DOHH2 (cell line): ENCODE data around the gene ROBO1.

ENCODE experiments used
- H3F3A ChIP-seq: fragments of 200-600 bp; sonication (generic), shearing (Covaris generic); 2 replicates; pipeline ENCODE4 v1.6.0; 2016; ENCODE audit warnings: antibody characterized with exemption, mild to moderate bottlenecking; ENCODE audit not compliant: control insufficient read depth, insufficient read depth
- H3K27ac ChIP-seq: fragments of 200-600 bp; sonication (generic); 2 replicates; pipeline ENCODE4 v1.5.1; 2014; ENCODE audit warnings: low read depth, mild to moderate bottlenecking, low read length, moderate library complexity
- H3K27me3 ChIP-seq: fragments of 200-600 bp; sonication (generic); 2 replicates; pipeline ENCODE4 v1.6.1; 2014; ENCODE audit warnings: mild to moderate bottlenecking, low read length, mixed read lengths; ENCODE audit not compliant: control insufficient read depth
- H3K36me3 ChIP-seq: fragments of 200-600 bp; sonication (generic); 2 replicates; pipeline ENCODE4 v1.6.1; 2014; ENCODE audit warnings: mild to moderate bottlenecking, low read length, moderate library complexity, mixed read lengths; ENCODE audit not compliant: control insufficient read depth
- H3K4me1 ChIP-seq: fragments of 200-600 bp; sonication (generic); 2 replicates; pipeline ENCODE4 v1.6.1; 2014; ENCODE audit warnings: mild to moderate bottlenecking, low read length, mixed read lengths; ENCODE audit not compliant: control insufficient read depth
- H3K4me2 ChIP-seq: fragments of 200-600 bp; sonication (generic); 2 replicates; pipeline ENCODE4 v1.6.0; 2014; ENCODE audit warnings: mild to moderate bottlenecking, low read length, moderate library complexity
- H3K4me3 ChIP-seq: fragments of 200-600 bp; sonication (generic); 2 replicates; pipeline ENCODE4 v1.5.1; 2014; ENCODE audit warnings: mild to moderate bottlenecking, low read length, mixed read lengths
- H3K79me2 ChIP-seq: fragments of 200-600 bp; sonication (generic); 2 replicates; pipeline ENCODE4 v1.6.1; 2014; ENCODE audit warnings: mild to moderate bottlenecking, low read length, mixed read lengths; ENCODE audit not compliant: control insufficient read depth
- H3K9me2 ChIP-seq: fragments of 200-600 bp; sonication (generic); replicated peaks from 2 replicates; pipeline ENCODE4 v1.6.1; 2014; ENCODE audit warnings: mild to moderate bottlenecking, low read length, mixed read lengths; ENCODE audit not compliant: control insufficient read depth
- H3K9me3 ChIP-seq: fragments of 200-600 bp; sonication (generic); 2 replicates; pipeline ENCODE4 v1.6.1; 2014; ENCODE audit warnings: antibody characterized with exemption, low read length, mixed read lengths; ENCODE audit not compliant: control insufficient read depth, insufficient read depth
- H4K20me1 ChIP-seq: fragments of 200-600 bp; sonication (generic); 2 replicates; pipeline ENCODE4 v1.6.0; 2014; ENCODE audit warnings: low read depth, mild to moderate bottlenecking, antibody characterized with exemption, low read length, moderate library complexity; ENCODE audit not compliant: control insufficient read depth, insufficient read depth
- CTCF ChIP-seq: fragments of 200-600 bp; sonication (generic); IDR thresholded peaks from one replicate; pipeline ENCODE4 v1.5.1; 2014; ENCODE audit warnings: antibody characterized with exemption, mild to moderate bottlenecking, low read depth, low read length; ENCODE audit not compliant: poor library complexity, severe bottlenecking
- EZH2phosphoT487 ChIP-seq: fragments of 200-600 bp; sonication (generic); IDR thresholded peaks from 2 replicates; pipeline ENCODE4 v1.6.1; 2017; ENCODE audit warnings: borderline replicate concordance, mild to moderate bottlenecking, antibody characterized with exemption, low read length, moderate library complexity, mixed read lengths

The ROBO1 gene

GRCh38 chr3:79367066-79367465 is 400.7 kb downstream of the ROBO1 start:
- TF ChIP-seq EZH2phosphoT487 (no peak), CTCF (no peak)
- no peak overlapping the region for H3K4me2 ChIP-seq
- no peaks in the 10 kb centered on the region for H3K36me3 ChIP-seq
- no peak overlapping the region for H3K4me3 ChIP-seq
- H4K20me1 ChIP-seq: no peaks in the 10 kb centered on the region
- no peaks in the 10 kb centered on the region for H3K79me2 ChIP-seq
- no peaks in the 10 kb centered on the region for H3F3A ChIP-seq
- no peak overlapping the region for H3K27ac ChIP-seq
- no peaks in the 10 kb centered on the region for H3K27me3 ChIP-seq
- H3K4me1 ChIP-seq: no peaks in the 10 kb centered on the region
- no peaks in the 10 kb centered on the region for H3K9me2 ChIP-seq
- no peaks in the 10 kb centered on the region for H3K9me3 ChIP-seq

- Histone ChIP-seq H3K9me3 (no peaks in the 10 kb centered on the region), H3K27ac (no peak overlapping the region), H4K20me1 (no peaks in the 10 kb centered on the region), H3K79me2 (no peaks in the 10 kb centered on the region), H3K4me2 (no peak overlapping the region), H3K36me3 (no peaks in the 10 kb centered on the region), H3K9me2 (no peaks in the 10 kb centered on the region), H3K4me3 (no peak overlapping the region), H3K27me3 (no peaks in the 10 kb centered on the region), H3K4me1 (no peaks in the 10 kb centered on the region), H3F3A (no peaks in the 10 kb centered on the region)
- TF ChIP-seq EZH2phosphoT487 (no peak), CTCF (no peak)
Measured at GRCh38 chr3:79366414-79366813, 401.4 kb downstream of the ROBO1 start.

GRCh38 chr3:79364784-79365183 is 403.0 kb downstream of the ROBO1 start:
- TF ChIP-seq EZH2phosphoT487: no peak
- TF ChIP-seq CTCF: no peak
- H3K4me2 ChIP-seq: no peak overlapping the region
- H3K27ac ChIP-seq: no peak overlapping the region
- H3K27me3 ChIP-seq: no peaks in the 10 kb centered on the region
- no peaks in the 10 kb centered on the region for H3K9me3 ChIP-seq
- no peaks in the 10 kb centered on the region for H3K4me1 ChIP-seq
- no peaks in the 10 kb centered on the region for H3F3A ChIP-seq
- no peaks in the 10 kb centered on the region for H3K36me3 ChIP-seq
- H3K9me2 ChIP-seq: no peaks in the 10 kb centered on the region
- H3K4me3 ChIP-seq: no peak overlapping the region
- H3K79me2 ChIP-seq: no peaks in the 10 kb centered on the region
- H4K20me1 ChIP-seq: no peaks in the 10 kb centered on the region

GRCh38 chr3:79362571-79363270 is 405.1 kb downstream of the ROBO1 start:
- Histone ChIP-seq H3K79me2 (no peaks in the 10 kb centered on the region), H3K9me2 (no peaks in the 10 kb centered on the region), H4K20me1 (no peaks in the 10 kb centered on the region), H3K9me3 (no peaks in the 10 kb centered on the region), H3K4me3 (no peak overlapping the region), H3K27me3 (no peaks in the 10 kb centered on the region), H3K36me3 (no peaks in the 10 kb centered on the region), H3K4me2 (no peak overlapping the region), H3K4me1 (no peaks in the 10 kb centered on the region), H3K27ac (no peak overlapping the region), H3F3A (no peaks in the 10 kb centered on the region)
- TF ChIP-seq EZH2phosphoT487 (no peak), CTCF (no peak)
